Activated naive CD4-positive, alpha-beta T cell (primary cell): Measurements from ENCODE around the gene AGMAT.
A peak's percentile ranks its signal among the peaks of the same experiment; 100 is the strongest.

ENCODE experiments used
- DNase-seq, 4 experiments: peaks; one replicate each; lab custom pipeline; 2025; lab: John Stamatoyannopoulos, UW

The AGMAT gene

DNA sequence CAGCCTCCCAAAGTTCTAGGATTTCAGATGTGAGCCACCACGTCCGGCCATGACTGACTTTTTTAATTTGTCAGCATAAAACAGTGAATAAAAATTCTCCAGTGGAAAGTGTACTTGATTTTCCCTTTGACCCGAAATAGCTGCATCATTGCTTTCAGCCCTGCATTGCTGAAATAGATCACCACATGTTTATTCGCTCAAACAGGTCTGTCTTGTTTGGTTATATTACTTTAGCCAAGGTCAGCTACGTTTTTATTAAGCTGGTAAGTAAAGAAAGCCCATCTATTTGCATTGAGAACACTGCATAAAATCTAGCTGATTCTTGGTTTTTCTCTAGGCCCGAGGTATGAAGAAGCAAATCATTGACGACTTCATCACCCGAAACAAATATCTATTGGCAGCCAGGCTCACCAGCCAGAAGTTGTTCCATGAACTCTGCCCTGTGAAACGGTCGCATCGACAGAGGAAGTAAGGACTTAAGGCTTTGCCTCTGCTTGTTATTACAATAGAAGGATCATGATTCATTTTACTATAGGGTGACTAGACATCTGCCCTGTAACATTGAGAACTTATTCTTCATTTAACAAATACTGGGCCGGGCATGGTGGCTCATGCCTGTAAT is 25.6 kb downstream of the AGMAT start:
- DNase-seq: no peak

DNA sequence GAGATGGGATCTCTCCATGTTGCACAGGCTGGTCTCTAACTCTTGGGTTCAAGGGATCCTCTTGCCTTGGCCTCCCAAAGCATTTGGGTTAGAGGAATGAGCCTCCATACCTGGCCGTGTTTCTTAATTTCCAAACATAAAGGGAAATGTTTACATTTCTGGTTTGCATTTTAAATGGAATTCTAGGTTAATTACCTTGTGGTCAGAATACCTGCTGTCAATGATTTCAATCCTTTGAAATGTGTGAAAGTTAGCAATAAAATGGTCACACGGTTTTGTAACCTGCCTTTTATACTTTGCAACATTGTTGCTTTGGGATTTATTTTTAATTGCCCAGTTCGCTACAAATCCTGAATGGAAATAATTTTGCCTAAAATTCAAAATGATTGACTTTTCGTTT is 26.3 kb downstream of the AGMAT start:
- no peak for DNase-seq

DNA sequence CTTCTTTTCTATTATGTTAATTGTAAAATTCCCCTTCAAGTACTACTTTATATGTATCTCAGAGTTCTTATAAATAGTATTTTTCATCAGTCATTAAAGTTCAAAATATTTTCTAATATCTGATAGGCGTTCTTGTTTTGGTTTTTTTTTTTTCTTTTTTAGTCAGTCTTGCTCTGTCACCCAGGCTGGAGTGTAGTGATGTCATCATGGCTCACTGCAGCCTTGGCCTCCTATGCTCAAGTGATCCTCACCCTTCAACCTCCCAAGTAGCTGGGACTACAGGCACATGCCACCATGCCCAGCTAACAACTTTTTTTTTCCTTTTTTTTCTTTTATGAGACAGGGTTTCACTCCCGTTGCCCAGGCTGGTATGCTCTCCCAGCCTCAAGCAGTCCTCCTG is 27.3 kb downstream of the AGMAT start:
- DNase-seq: no peak

DNA sequence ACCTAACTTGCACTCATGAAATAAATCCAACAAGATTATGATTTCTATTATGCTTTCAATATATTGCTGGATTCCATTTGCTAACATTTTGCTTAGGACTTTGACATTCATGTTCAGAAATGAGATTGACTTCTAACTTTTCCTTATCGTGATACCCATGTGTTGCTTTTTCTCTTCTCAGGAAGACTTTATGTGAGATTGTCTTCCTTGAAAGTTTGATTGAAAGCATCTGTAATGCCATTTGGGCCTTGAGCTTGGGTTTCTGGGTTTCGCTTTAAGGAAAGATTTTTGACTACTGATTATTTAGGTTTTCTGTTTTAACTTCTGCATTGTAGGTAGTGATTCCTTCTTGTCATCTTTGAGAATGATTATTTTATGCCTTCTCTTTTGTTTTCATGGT is 27.8 kb downstream of the AGMAT start:
- DNase-seq: no peak

DNA sequence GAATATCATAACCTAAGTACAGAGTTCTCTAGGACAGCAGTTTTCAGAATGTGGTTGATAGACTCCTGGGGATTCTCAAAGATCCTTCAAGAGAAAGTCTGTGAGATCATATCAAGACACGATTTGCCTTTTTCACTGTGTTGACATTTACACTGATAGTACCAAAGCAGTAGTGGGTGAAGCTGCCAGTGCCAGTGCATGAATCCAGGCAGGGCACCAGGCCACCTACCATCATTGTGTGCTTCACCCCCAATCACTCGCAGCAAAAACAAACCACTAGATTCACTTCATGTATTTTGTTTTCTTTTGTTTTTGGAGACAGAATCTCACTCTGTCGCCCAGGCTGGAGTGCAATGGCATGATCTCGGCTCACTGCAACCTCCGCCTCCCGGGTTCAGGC is 34.3 kb downstream of the AGMAT start:
- no peak for DNase-seq

DNA sequence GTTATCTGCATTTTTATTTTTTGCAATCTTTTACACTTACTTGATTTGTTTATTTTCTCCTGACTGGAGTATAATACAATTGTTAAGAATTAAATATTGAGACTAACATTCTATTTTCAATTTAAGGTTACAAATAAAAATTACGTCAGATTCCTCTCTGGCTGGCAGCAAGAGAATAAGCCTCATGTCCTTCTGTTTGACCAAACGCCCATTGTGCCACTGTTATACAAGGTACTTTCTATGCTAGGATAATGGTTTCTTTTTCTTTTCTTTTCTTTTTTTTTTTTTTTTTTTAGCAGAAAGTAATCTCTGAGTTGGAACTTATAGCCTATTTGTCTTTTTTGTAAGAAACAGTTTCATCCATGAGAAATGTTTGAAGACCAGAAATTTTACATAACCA is 38.2 kb downstream of the AGMAT start:
- no peak for DNase-seq

DNA sequence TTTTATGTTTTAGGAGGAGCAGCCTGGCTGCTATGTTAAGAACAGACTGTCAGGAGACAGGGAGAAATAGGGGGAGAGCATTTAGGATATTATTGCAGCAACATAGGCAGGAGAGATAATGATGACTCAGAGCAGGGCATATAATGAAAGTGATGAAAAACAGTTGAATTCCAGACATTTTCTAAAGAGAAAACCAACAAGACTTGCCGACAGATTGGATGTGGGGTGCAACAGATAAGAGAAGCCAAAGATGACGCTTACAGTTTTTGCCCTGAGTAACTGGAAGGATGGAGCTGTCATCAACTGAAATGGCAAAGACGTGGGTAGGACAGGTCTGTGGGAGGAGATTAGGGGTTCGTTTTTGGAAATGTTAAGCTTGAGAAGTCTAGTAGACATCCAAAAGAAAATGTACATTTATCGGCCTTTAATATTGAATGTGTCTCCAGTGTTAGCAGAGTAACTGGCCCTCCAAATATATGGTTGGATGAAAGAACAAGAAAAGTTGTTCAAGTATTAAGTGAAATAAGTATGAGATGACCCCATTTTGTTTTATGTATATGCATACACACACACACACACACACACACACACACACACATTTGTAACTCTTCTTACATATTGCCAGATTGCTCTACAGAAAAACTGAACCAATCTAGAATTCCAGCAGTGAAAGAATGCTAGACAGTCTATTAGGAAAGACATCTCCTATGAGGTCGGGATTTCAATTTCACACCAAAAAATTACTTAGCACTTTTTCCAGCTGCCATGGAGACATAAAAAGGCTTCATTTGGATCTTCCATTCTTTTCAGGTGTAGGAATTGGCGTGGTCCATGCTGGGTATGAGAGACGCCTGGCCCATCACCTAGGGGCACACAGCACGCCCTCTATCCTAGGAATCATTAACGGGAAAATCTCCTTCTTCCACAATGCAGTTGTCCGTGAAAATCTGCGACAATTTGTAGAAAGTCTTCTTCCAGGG is 41.0 kb downstream of the AGMAT start:
- no peak for DNase-seq

DNA sequence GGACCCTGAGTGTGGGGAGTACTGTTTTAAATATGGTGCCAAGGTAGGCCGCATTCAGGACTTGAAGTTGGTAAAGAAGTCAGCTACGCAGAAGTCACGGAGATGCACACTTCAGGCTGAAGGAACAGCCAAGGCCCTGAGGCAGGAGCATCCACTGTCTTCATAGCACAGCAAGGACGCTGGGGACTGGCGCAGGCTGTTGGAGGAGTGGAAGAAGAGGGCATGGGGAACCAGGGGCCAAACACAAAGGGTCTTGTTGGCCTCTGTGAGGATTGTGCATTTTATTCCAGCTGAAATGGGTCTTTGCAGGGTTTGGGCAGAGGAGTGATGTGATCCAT is 41.6 kb downstream of the AGMAT start:
- DNase-seq: no peak

DNA sequence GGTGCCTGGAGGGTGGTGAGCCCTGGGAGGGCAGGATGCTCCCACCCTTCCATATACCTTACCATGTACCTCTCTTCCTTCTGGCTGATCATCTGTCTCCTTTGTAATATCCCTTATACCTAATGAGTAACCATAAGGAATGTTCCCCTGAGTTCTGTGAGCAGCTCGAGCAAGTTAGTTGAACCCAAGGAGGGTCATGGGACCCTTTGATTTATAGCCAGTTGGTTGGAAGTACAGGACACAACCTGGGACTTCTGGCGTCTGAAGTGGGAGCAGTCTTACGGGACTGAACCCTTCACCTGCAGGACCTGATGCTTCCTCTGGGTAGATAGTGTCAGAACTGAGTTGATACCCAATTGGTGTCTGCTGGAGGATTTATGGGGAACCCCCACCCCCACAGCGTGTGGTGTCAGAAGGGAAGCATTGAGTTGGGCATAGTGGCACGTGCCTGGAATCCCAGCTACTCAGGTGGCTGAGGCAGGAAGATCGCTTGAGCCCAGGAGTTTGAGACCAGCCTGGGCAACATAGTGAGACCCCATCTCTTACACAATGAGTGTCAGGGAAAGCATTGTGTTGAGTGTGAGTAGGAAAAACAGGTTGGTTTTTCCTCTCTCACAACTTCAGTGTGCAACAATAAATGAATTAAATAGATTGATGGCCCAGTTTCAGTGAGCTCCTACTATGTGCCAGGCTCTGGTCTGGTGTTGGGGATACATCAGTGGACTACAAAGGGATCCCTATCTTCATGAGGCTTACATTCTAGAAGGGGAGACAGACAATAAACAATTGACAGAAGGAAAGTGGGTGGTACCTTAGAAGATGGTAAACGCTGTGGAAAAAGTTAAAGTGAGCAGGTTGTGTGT is 42.2 kb downstream of the AGMAT start:
- no peak for DNase-seq

DNA sequence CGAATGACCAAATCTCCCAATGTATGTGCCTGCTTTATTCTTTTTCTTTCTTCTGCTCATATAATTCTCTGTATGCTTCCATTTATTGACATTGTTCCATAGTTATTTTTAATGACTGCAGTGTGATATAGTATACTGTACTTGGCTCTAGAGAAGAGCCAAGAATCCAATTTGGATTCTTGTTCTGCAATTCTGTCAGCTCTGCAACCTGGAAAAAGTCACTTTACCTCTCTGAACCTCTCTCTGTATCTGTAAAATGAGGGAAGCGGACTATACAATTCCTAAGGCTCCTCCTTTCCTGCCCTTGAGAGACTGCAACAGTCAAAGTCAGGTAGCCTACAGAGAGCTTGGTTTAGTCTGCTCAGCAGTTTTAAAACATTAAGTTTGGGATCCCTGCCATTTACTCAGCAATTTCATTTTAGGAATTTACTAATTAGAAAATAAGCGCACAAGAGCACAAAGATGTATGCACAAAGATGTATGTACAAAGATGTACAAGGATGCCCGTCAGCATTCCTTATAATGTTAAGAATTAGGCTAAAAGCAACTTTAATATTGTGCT is 43.5 kb downstream of the AGMAT start:
- DNase-seq: no peak

DNA sequence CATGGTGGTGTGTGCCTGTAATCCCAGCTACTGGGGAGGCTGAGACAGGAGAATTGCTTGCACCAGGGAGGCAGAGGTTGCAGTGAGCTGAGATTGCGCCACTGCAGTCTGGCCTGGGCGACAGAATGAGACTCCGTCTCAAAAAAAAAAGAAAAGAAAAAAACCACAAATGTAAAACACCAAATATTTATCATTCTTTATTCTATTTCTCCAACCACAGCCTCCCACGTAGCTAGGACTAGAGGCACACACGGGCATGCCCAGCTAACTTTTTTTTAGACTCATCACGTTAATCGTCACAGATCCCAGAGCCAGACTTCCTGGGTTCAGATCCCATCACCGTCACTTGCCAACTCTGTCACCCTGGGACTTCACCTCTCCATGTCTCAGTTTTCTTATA is 44.7 kb downstream of the AGMAT start:
- DNase-seq: no peak

DNA sequence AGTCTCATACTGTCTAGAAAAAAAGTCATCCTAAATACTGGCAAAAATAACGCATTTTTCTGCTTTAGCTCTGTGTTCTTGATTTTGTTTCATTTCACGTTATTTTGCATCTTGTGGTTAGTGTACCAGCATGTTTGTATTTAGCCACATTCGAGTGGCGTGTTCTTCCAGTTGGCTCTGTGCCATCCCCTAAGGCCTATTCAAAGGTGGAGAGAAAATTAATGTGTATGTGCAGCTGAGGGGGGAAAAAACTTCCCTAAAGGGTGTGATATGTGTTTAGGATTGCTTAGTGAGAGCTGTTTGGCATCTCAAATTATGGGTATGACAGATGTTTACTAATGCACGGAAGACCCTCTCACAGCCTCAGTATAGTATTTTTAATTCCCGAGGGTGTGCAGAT is 46.1 kb downstream of the AGMAT start:
- DNase-seq: no peak

DNA sequence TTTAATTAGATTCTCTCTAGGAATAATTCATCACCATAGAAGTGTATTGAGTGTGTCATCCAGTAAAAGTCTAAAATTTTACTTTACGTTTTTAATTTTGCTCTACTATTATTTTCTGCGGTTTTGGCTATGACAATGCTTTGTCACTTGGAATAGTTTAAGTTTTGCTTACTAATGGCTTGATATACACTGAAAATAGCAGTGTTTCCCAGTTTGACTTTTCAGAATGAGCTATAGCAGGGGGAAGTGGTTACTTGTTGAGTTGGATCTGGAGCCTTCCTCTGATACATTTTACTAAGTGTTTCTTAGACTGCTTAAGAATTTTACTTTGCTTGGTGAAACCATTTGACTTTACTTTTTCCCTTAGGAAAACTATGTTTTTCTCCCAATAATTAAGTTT is 53.2 kb downstream of the AGMAT start:
- no peak for DNase-seq

DNA sequence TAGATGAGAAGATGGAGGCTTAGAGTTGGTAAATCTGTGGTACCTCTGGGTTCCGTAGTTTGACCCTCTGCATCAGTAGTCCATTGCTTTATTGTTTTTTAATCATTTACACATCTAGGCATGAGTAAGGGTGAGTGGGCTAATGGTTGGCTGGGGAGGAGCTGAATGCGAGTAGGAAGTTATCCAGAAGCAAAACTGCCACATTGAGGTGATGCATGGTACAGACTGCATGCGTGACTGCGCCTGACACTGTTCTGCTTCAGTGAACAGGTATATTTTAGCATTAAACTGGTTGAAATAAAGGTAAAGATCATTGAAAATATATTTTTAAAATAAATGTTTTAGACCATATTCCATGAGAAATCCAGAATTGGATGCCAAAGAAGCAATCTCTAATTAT is 53.8 kb downstream of the AGMAT start:
- DNase-seq: no peak

DNA sequence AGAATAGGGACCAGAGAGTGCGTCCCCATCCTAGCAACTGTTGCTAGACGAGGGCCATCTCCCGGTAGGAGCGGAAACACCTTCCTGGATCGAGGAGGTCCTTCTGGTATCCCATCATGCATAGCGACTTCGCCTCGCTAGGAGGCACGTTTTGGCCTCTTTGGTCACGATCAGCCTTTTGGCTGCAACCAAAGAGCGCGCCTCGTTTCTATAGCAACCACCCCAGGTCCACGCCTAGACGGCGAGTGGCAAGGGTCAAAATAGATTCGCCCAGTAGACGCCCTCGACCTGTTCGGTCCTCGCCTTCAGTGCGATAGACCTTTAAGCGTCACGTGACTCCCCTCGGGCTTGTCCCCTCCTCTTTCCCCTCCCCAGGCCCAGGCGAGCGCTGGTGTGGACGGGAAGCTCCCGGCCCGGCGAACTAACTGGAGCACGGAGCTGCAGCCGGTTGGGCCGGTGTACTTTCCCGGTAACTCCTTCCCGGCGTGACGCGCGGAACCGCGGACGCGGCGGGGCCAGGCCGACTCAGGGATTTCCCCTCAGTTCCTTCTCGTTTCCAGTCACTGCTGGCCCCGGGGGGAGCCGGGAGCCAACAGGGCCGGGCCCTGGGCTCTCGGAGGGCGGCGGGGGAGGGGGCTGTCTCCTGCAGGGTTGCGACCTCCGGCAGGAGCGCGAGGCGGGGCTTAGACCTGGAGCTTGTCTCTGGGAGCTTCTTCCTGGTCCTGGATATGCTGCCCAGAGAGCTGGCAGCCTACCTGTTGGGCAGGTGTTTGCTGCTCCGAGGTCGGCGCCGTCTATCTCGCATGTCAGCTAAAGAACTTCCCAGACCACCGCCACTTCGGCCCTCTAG is 58.1 kb downstream of the AGMAT start, which contains the start of gene DNAJC16:
DNAJC16 (plus strand) TSS at position 359 of the 850 bp plus-strand sequence. CDS start 2,258 bp downstream, outside the sequence.
- DNase-seq: peak; percentile 78 to 92 (median 88)

DNA sequence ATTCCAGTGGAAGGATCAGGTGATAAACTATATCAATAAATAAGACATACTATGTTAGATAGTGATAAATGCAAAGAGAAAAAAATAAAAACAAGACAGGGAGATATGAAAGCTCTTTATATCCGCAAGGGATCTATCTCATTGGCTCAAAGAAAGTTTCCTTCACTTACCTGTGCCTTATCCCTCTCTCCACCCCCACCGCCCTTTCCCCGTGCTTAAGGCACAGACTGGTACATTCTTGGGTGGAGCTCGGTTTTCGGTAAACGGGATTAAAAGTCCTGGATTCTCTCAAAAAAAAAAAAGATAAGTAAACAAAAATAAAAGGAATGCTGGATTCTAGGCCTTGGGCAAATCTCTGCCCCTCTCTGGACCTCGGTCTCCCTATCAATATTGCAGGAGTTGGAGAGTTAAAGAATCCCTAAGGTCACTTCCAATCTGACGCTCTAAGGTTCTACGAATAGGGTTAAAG is 58.8 kb downstream of the AGMAT start:
- no peak for DNase-seq

DNA sequence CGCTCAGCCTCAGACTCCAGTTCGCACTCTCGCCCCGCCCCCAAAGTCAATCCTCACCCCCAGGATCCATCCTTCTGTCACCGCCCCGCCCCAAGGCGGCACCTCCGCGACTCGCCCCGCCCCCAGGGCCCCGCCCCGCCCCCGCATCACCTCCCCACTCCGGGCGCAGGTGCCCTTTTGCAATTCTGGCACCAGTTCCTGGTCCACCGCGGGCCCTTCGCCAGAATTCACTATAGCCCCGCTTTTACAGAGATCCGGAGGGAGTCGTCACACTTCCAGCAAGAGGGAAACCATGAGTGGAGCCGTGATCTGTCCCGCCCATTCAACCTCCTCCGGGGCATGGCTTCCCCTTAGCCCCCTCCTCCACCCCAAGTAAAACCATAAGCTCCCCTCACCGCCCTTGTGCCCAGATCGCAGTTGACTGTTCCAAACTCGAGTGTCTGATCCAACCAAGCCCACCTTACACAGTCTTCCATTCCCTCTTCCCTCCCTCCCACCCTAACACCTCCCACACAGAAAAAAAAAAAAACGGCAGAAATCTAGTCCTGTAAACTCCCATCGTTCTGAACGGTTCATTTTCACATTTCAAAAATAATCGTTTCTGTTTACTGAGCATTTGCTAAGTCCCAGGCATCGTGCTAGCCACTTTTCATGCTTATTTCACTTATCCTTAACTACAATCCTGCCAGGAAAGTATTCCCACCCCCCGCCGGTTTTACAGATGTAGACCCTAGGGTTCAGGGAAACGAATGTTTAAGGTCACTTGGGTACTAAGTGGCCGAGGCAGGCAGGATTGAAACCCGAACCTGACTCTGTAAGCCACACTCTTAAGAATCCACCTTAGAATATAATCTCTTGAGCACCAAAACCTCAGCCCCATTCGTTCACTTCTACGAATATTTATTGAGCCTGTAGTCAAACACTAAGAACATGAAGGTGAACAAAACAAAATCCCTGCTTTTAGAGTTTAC is 59.5 kb downstream of the AGMAT start:
- DNase-seq: no peak

DNA sequence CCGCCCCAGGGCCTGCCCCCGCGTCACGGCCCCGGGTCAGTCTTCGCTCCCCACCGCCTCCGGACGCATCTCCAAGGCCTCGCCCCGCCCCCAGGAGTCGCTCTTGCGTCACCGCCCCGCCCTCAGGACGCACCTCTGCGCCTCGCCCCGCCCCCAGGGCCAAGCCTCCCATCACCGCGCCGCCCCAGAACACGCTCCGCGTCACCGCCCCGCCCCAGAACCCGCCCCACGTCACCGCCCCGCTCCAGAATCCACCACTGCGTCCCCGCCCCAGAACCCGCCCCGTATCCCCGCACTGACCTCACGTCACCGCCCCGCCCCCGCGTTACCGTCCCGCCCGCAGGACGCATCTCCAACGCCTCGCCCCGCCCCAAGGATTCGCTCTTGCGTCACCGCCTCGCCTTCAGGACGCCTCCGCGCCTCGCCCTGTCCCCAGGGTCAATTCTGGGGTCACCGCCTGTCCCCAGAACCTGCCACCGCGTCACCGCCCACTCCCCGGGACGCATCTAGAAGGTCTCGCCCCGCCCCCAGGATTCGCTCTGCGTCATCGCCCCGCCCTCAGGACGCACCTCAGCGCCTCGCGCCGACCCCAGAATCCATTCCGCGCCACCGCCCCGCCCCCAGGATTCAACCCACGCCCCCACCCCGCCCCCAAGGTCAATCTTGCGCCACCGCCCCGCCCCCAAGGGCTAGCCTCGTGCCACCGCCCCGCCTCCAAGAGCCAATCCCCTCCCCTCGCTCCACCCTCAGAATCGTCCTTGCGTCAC is 60.4 kb downstream of the AGMAT start:
- peak; percentile 100 for DNase-seq

DNA sequence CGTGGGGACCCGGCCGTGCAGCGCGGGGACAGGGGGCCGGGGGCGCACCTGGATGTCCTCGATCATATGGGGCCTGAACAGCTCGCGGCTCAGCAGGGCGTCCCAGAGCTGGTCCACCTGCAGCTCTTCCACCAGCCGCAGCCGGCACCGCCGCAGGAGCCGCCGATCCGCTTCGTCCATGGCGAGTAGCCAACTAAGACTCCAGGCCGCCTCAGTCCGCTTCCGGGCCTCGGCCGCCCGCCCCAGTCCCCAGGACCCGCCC is 60.9 kb downstream of the AGMAT start, which contains the start of gene CASP9:
CASP9 (minus strand) TSS at position 195 of the 262 bp plus-strand sequence; CDS start at position 180, 15 bp downstream.
- no peak for DNase-seq
